ENCODE measurements around the gene TMSB15A.
"Not testable (repeated sequence)": the region's sequence is repeated elsewhere in the genome, so short reads cannot be mapped to it uniquely, and the experiment has no call there.

The TMSB15A gene

GRCh38 chrX:102535958-102536357 lies 19.4 kb upstream of the TMSB15A start:
- H3K27me3 Mint-ChIP-seq (ENCODE audit: low read depth, poor library complexity), result peaks cover 4% of the 10 kb centered on the region
- H3K9me3 Mint-ChIP-seq, result peaks cover 44% of the 10 kb centered on the region
- TF ChIP-seq, protein P1, sequence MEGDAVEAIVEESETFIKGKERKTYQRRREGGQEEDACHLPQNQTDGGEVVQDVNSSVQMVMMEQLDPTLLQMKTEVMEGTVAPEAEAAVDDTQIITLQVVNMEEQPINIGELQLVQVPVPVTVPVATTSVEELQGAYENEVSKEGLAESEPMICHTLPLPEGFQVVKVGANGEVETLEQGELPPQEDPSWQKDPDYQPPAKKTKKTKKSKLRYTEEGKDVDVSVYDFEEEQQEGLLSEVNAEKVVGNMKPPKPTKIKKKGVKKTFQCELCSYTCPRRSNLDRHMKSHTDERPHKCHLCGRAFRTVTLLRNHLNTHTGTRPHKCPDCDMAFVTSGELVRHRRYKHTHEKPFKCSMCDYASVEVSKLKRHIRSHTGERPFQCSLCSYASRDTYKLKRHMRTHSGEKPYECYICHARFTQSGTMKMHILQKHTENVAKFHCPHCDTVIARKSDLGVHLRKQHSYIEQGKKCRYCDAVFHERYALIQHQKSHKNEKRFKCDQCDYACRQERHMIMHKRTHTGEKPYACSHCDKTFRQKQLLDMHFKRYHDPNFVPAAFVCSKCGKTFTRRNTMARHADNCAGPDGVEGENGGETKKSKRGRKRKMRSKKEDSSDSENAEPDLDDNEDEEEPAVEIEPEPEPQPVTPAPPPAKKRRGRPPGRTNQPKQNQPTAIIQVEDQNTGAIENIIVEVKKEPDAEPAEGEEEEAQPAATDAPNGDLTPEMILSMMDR (IDR thresholded peaks at IDR 0.05), result no peak

DNA sequence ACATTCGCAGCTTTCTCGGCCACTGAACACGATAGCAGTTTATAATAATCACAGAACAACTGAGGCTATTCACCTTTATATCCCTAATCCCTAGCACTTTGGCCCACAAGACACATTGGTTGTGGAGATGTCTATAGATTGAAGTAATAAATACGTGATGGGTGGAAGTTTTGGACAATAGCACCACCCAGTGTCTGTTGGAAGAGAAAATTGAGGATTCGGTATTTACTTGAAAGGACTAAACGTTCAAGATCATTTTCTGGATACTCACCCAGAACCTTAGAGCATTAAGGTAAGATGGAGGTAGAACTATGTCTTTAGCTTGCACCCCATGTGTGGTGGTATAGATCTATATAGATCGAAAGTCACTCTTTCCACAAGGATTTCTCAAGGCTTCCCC lies 787 bp upstream of the TMSB15A start:
- H3K36me3 Mint-ChIP-seq (ENCODE audit: low read depth), result peaks cover 30% of the 10 kb centered on the region
- DNase-seq, result no peak
- no peak overlapping the region for H3K27ac Mint-ChIP-seq
- H3K9me3 Mint-ChIP-seq, result peaks cover 43% of the 10 kb centered on the region
- H3K4me3 Mint-ChIP-seq, result no peak overlapping the region
- no peaks in the 10 kb centered on the region for H3K27me3 Mint-ChIP-seq (ENCODE audit: low read depth, poor library complexity)
- peaks cover 16% of the 10 kb centered on the region for H3K4me1 Mint-ChIP-seq
- TF ChIP-seq, protein P1 (IDR thresholded peaks at IDR 0.05), result no peak

More at GRCh38 chrX:102535958-102536357, 19.4 kb upstream of the TMSB15A start:
- Mint-ChIP-seq H3K27ac (no peak overlapping the region), H3K4me3 (no peak overlapping the region), H3K36me3 (ENCODE audit: low read depth) (no peaks in the 10 kb centered on the region), H3K4me1 (no peaks in the 10 kb centered on the region)
- no peak for DNase-seq

GRCh38 chrX:102514536-102514935 lies 2.0 kb downstream of the TMSB15A start:
- DNase-seq, result no peak
- H3K27me3 Mint-ChIP-seq (ENCODE audit: low read depth, poor library complexity), result no peaks in the 10 kb centered on the region
- H3K4me1 Mint-ChIP-seq, result peaks cover 16% of the 10 kb centered on the region
- H3K4me3 Mint-ChIP-seq, result peak overlapping the region; percentile 89
- H3K9me3 Mint-ChIP-seq, result peaks cover 52% of the 10 kb centered on the region
- H3K27ac Mint-ChIP-seq, result no peak overlapping the region
- TF ChIP-seq, protein P1 (IDR thresholded peaks at IDR 0.05), result no peak
- H3K36me3 Mint-ChIP-seq (ENCODE audit: low read depth), result peaks cover 39% of the 10 kb centered on the region

DNA sequence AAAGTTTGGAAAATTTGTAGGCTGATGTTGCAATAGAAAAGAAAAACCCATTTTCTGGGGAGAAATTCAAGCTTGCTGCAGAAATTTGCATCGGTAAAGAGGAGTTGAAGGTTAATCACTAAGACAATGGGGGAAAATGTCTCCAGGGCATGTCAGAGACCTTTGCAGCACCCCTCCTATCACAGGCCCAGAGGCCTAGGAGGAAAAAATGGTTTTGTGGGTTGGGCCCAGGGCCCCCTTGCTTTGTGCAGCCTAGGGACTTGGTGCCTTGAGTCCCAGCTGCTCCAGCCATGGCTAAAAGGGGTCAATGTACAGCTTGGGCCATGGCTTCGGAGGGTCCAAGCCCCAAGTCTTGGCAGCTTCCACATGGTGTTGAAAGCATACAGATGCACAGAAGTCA lies 17.8 kb downstream of the TMSB15A start:
- peaks cover 4% of the 10 kb centered on the region for H3K27me3 Mint-ChIP-seq (ENCODE audit: low read depth, poor library complexity)

GRCh38 chrX:102491766-102492165 lies 24.8 kb downstream of the TMSB15A start:
- Mint-ChIP-seq H3K27ac (no peak overlapping the region), H3K4me1 (no peaks in the 10 kb centered on the region), H3K9me3 (peaks cover 22% of the 10 kb centered on the region), H3K4me3 (no peak overlapping the region), H3K27me3 (ENCODE audit: low read depth, poor library complexity) (no peaks in the 10 kb centered on the region), H3K36me3 (ENCODE audit: low read depth) (no peaks in the 10 kb centered on the region)
- TF ChIP-seq, protein P1 (IDR thresholded peaks at IDR 0.05), result no peak
- DNase-seq, result no peak

More for the DNA sequence above, 17.8 kb downstream of the TMSB15A start:
- no peak overlapping the region for H3K4me3 Mint-ChIP-seq
- no peak overlapping the region for H3K27ac Mint-ChIP-seq
- no peaks in the 10 kb centered on the region for H3K4me1 Mint-ChIP-seq
- TF ChIP-seq, protein P1 (IDR thresholded peaks at IDR 0.05), result no peak
- H3K36me3 Mint-ChIP-seq (ENCODE audit: low read depth), result no peaks in the 10 kb centered on the region
- H3K9me3 Mint-ChIP-seq, result peaks cover 49% of the 10 kb centered on the region
- DNase-seq, result no peak

GRCh38 chrX:102478765-102479164 lies 37.8 kb downstream of the TMSB15A start:
- H3K27ac Mint-ChIP-seq; H3K36me3 Mint-ChIP-seq (ENCODE audit: low read depth); H3K4me3 Mint-ChIP-seq; H3K9me3 Mint-ChIP-seq; H3K4me1 Mint-ChIP-seq; DNase-seq; H3K27me3 Mint-ChIP-seq (ENCODE audit: low read depth, poor library complexity): not testable (repeated sequence)

DNA sequence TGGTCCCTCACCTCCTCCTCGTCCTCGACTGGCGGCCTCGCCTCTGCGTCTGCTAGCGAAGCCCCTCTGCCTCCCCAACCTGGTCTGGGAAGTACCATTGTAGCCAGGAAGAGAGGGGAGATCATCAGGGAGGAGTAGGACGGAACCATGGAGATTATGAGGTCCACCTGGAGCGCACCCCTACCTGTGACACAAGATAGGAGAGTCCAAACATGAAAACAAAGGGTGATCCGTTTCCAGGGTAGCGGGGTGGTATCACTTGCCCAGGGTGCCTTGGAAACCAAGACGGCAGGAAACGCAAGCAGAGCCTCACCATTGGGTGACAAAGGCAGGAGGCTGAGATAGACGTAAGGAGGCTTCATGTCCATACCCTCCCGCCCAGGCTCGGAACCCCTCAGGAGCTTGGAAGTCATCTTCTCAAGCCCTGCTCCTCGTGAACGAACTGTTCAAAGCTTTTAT lies 44.7 kb downstream of the TMSB15A start, which contains the start of gene TCP11X2:
TCP11X2 (minus strand) TSS at position 51 of the 459 bp plus-strand sequence.
- not testable (repeated sequence) for H3K9me3 Mint-ChIP-seq; H3K4me3 Mint-ChIP-seq; H3K27me3 Mint-ChIP-seq (ENCODE audit: low read depth, poor library complexity); H3K4me1 Mint-ChIP-seq; H3K36me3 Mint-ChIP-seq (ENCODE audit: low read depth); DNase-seq; H3K27ac Mint-ChIP-seq

- not testable (repeated sequence) for DNase-seq; H3K4me3 Mint-ChIP-seq; H3K4me1 Mint-ChIP-seq; H3K27ac Mint-ChIP-seq; H3K36me3 Mint-ChIP-seq (ENCODE audit: low read depth); H3K9me3 Mint-ChIP-seq; H3K27me3 Mint-ChIP-seq (ENCODE audit: low read depth, poor library complexity)
Measured at GRCh38 chrX:102470215-102470614, 46.3 kb downstream of the TMSB15A start.

Data from nephron progenitor cell (in vitro differentiated cells).